ENCODE results near the gene ZBTB45. TPM values are rescaled to one million over a fixed set of nuclear protein-coding genes. Genes with fewer than 3 reads are reported as not detected.
A peak's percentile ranks its signal among the peaks of the same experiment; 100 is the strongest.

ZBTB45 gene
- polyA plus RNA-seq, 1 experiment: 9.5 TPM

GRCh38 chr19:58516246-58516836 is 3.3 kb downstream of the ZBTB45 start:
- ChIA-PET POLR2A (no interaction called here), CTCF (no interaction called here)
- no peak for DNase-seq (ENCODE audit: low read depth)
- TF ChIP-seq CTCF (IDR thresholded peaks at IDR 0.05; ENCODE audit: insufficient read depth, low read depth, low read length): no peak
- no peak overlapping the region for H3K4me3 ChIP-seq (ENCODE audit: low read depth, low read length)
- H3K36me3 ChIP-seq (ENCODE audit: control insufficient read depth, insufficient read depth, low read length): peaks cover 9% of the 10 kb centered on the region
- no peaks in the 10 kb centered on the region for H3K27me3 ChIP-seq (ENCODE audit: control insufficient read depth, insufficient read depth, low read length)

GRCh38 chr19:58515259-58515658 is 4.4 kb downstream of the ZBTB45 start:
- Histone ChIP-seq H3K27me3 (ENCODE audit: control insufficient read depth, insufficient read depth, low read length) (no peaks in the 10 kb centered on the region), H3K4me3 (ENCODE audit: low read depth, low read length) (no peak overlapping the region), H3K36me3 (ENCODE audit: control insufficient read depth, insufficient read depth, low read length) (peaks cover 9% of the 10 kb centered on the region)
- CTCF ChIA-PET: interaction anchor here (2.3 kb wide), 1 partner anchor 66 kb away, joined by 11 read pairs; no protein-coding TSS in a partner anchor
- no peak for TF ChIP-seq CTCF (IDR thresholded peaks at IDR 0.05; ENCODE audit: insufficient read depth, low read depth, low read length)
- POLR2A ChIA-PET: no interaction called here
- no peak for DNase-seq (ENCODE audit: low read depth)

- H3K4me3 ChIP-seq (ENCODE audit: low read depth, low read length): peak overlapping the region; percentile 39
- no peak for TF ChIP-seq CTCF (IDR thresholded peaks at IDR 0.05; ENCODE audit: insufficient read depth, low read depth, low read length)
- DNase-seq (ENCODE audit: low read depth): no peak
- ChIA-PET POLR2A (no interaction called here), CTCF (interaction anchor here (0.6 to 2.3 kb wide), 6 partner anchors 10 to 70 kb away, joined by 3 to 11 read pairs (median 4); partner anchors contain the start of gene TRIM28)
- H3K27me3 ChIP-seq (ENCODE audit: control insufficient read depth, insufficient read depth, low read length): no peaks in the 10 kb centered on the region
- H3K36me3 ChIP-seq (ENCODE audit: control insufficient read depth, insufficient read depth, low read length): peaks cover 9% of the 10 kb centered on the region
Measured at GRCh38 chr19:58514564-58515022, 5.0 kb downstream of the ZBTB45 start.

- POLR2A ChIA-PET: no interaction called here
- Histone ChIP-seq H3K4me3 (ENCODE audit: low read depth, low read length) (peak overlapping the region; percentile 39), H3K27me3 (ENCODE audit: control insufficient read depth, insufficient read depth, low read length) (no peaks in the 10 kb centered on the region), H3K36me3 (ENCODE audit: control insufficient read depth, insufficient read depth, low read length) (peaks cover 9% of the 10 kb centered on the region)
- DNase-seq (ENCODE audit: low read depth): peak; percentile 26
- CTCF ChIA-PET: interaction anchor here (0.6 to 2.3 kb wide), 7 partner anchors 10 to 71 kb away, joined by 3 to 11 read pairs (median 4); partner anchors contain the start of gene TRIM28
- TF ChIP-seq CTCF (IDR thresholded peaks at IDR 0.05; ENCODE audit: insufficient read depth, low read depth, low read length): peak; percentile 46
Measured at GRCh38 chr19:58513694-58514563, 5.7 kb downstream of the ZBTB45 start.

GRCh38 chr19:58513213-58513693 is 6.4 kb downstream of the ZBTB45 start:
- TF ChIP-seq CTCF (IDR thresholded peaks at IDR 0.05; ENCODE audit: insufficient read depth, low read depth, low read length): no peak
- no peak for DNase-seq (ENCODE audit: low read depth)
- CTCF ChIA-PET: interaction anchor here (1.0 to 2.3 kb wide), 6 partner anchors 9 to 71 kb away, joined by 3 to 11 read pairs (median 4); partner anchors contain the start of gene TRIM28
- no peak overlapping the region for H3K4me3 ChIP-seq (ENCODE audit: low read depth, low read length)
- POLR2A ChIA-PET: no interaction called here
- peaks cover 9% of the 10 kb centered on the region for H3K36me3 ChIP-seq (ENCODE audit: control insufficient read depth, insufficient read depth, low read length)
- no peaks in the 10 kb centered on the region for H3K27me3 ChIP-seq (ENCODE audit: control insufficient read depth, insufficient read depth, low read length)

All from BJ (cell line).